Stimulated activated CD4-positive, alpha-beta T cell treated with anti-CD3 and anti-CD28 coated beads, Interleukin-2, amount 100 ng/mL, for 24 hours (primary cell): ENCODE measurements around the gene HDHD3.

Experiments
- DNase-seq, 2 donors: peaks; one replicate each; pipeline ENCODE4 v3.0.0-alpha.2; 2020

HDHD3 gene

GRCh38 chr9:113361304-113362018 lies 15.3 kb downstream of the HDHD3 start:
- peak in 1 of 2 donors; percentile 27 for DNase-seq

GRCh38 chr9:113360242-113360842 lies 16.4 kb downstream of the HDHD3 start:
- DNase-seq = no peak

GRCh38 chr9:113359385-113359784 lies 17.4 kb downstream of the HDHD3 start:
- no peak for DNase-seq

GRCh38 chr9:113356686-113357292 lies 20.0 kb downstream of the HDHD3 start:
- no peak for DNase-seq

GRCh38 chr9:113355040-113355596 lies 21.7 kb downstream of the HDHD3 start:
- no peak for DNase-seq

- DNase-seq = no peak
Measured at GRCh38 chr9:113352411-113352810, 24.4 kb downstream of the HDHD3 start.

- no peak for DNase-seq
Measured at GRCh38 chr9:113352006-113352405, 24.8 kb downstream of the HDHD3 start.

- DNase-seq = peak in 1 of 2 donors; percentile 48
Measured at GRCh38 chr9:113350937-113351336, 25.8 kb downstream of the HDHD3 start.

- peak in 1 of 2 donors; percentile 33 for DNase-seq
Measured at GRCh38 chr9:113350107-113350661, 26.6 kb downstream of the HDHD3 start.

GRCh38 chr9:113349445-113350094 lies 27.2 kb downstream of the HDHD3 start, which contains the start of gene BSPRY:
Gene BSPRY, plus strand, starts transcription at chr9:113349541. Its CDS starts 39 bp downstream, at chr9:113349580.
- DNase-seq = peak; percentile 24 to 40

GRCh38 chr9:113349066-113349444 lies 27.7 kb downstream of the HDHD3 start:
- no peak for DNase-seq

- DNase-seq = no peak
Measured at GRCh38 chr9:113348437-113348836, 28.3 kb downstream of the HDHD3 start.

GRCh38 chr9:113345671-113346070 lies 31.1 kb downstream of the HDHD3 start:
- DNase-seq = no peak

- DNase-seq = no peak
Measured at GRCh38 chr9:113345190-113345589, 31.6 kb downstream of the HDHD3 start.

GRCh38 chr9:113343732-113344231 lies 33.0 kb downstream of the HDHD3 start:
- no peak for DNase-seq

GRCh38 chr9:113341712-113342410 lies 34.9 kb downstream of the HDHD3 start:
- DNase-seq = no peak

- peak; percentile 83 to 87 for DNase-seq
Measured at GRCh38 chr9:113340011-113340699, 36.6 kb downstream of the HDHD3 start, which contains the start of gene WDR31. Gene WDR31, minus strand, starts transcription at chr9:113340275. Its CDS starts 8,253 bp downstream, at chr9:113332022.

- no peak for DNase-seq
Measured at GRCh38 chr9:113337714-113338113, 39.1 kb downstream of the HDHD3 start.

GRCh38 chr9:113331780-113332179 lies 45.0 kb downstream of the HDHD3 start:
- DNase-seq = no peak

GRCh38 chr9:113328045-113328782 lies 48.6 kb downstream of the HDHD3 start:
- DNase-seq = no peak

GRCh38 chr9:113326230-113326629 lies 50.6 kb downstream of the HDHD3 start:
- no peak for DNase-seq
